ENCODE results near the gene CD81. TPM values are rescaled to one million over a fixed set of nuclear protein-coding genes. Genes with fewer than 3 reads are reported as not detected.
"Not testable (repeated sequence)": the region's sequence is repeated elsewhere in the genome, so short reads cannot be mapped to it uniquely, and the experiment has no call there.

The CD81 gene
- total and polyA plus RNA-seq, 8 donors = 595 to 754 (median 652) TPM

- no peak for DNase-seq
- intact Hi-C loops (cut with DNase I) = no loop called here
- ATAC-seq = no peak
Measured at GRCh38 chr11:2355000-2355644, 22.0 kb upstream of the CD81 start.

GRCh38 chr11:2357246-2357645 is 19.9 kb upstream of the CD81 start:
- Histone ChIP-seq H3K9me3 (no peaks in the 10 kb centered on the region), H3K27ac (no peak overlapping the region), H3K27me3 (no peaks in the 10 kb centered on the region), H3K36me3 (no peaks in the 10 kb centered on the region), H3K4me1 (no peaks in the 10 kb centered on the region), H3K4me3 (no peak overlapping the region)
- DNase-seq (no peak), ATAC-seq (no peak)
- intact Hi-C loops (cut with DNase I) = no loop called here
- no peak for TF ChIP-seq CTCF (IDR thresholded peaks at IDR 0.05)

More at GRCh38 chr11:2355000-2355644, 22.0 kb upstream of the CD81 start:
- Histone ChIP-seq H3K27ac (no peak overlapping the region), H3K9me3 (no peaks in the 10 kb centered on the region), H3K4me1 (no peaks in the 10 kb centered on the region), H3K4me3 (no peak overlapping the region), H3K27me3 (no peaks in the 10 kb centered on the region), H3K36me3 (no peaks in the 10 kb centered on the region)
- TF ChIP-seq CTCF (IDR thresholded peaks at IDR 0.05) = no peak

- H3K27ac ChIP-seq; H3K9me3 ChIP-seq; ATAC-seq; H3K4me3 ChIP-seq; intact Hi-C loops (cut with DNase I); H3K4me1 ChIP-seq; H3K36me3 ChIP-seq; H3K27me3 ChIP-seq: not testable (repeated sequence)
- DNase-seq = peak in 1 of 4 donors; percentile 34
Measured at GRCh38 chr11:2357651-2358050, 19.5 kb upstream of the CD81 start.

- Histone ChIP-seq H3K9me3 (no peaks in the 10 kb centered on the region), H3K27ac (no peak overlapping the region), H3K4me3 (no peak overlapping the region), H3K27me3 (no peaks in the 10 kb centered on the region), H3K4me1 (no peaks in the 10 kb centered on the region), H3K36me3 (no peaks in the 10 kb centered on the region)
- no peak for ATAC-seq
- no peak for TF ChIP-seq CTCF (IDR thresholded peaks at IDR 0.05)
- DNase-seq = no peak
- intact Hi-C loops (cut with DNase I) = no loop called here
Measured at GRCh38 chr11:2358754-2359442, 18.2 kb upstream of the CD81 start.

- Histone ChIP-seq H3K36me3 (no peaks in the 10 kb centered on the region), H3K4me3 (no peak overlapping the region), H3K27me3 (no peaks in the 10 kb centered on the region), H3K4me1 (no peaks in the 10 kb centered on the region), H3K9me3 (no peaks in the 10 kb centered on the region), H3K27ac (no peak overlapping the region)
- TF ChIP-seq CTCF (IDR thresholded peaks at IDR 0.05) = no peak
- ATAC-seq (no peak), DNase-seq (peak in 1 of 4 donors; percentile 49)
- intact Hi-C loops (cut with DNase I) = no loop called here
Measured at GRCh38 chr11:2359557-2359956, 17.6 kb upstream of the CD81 start.
